Adrenal gland (tissue), 12 donors: Measurements from ENCODE around the gene SVIL. TPM values are rescaled to one million over a fixed set of nuclear protein-coding genes. Genes with fewer than 3 reads are reported as not detected.
A peak's percentile ranks its signal among the peaks of the same experiment; 100 is the strongest.

Experiments
- DNase-seq, 7 donors: peaks; one replicate each; pipeline ENCODE4 v3.0.0-alpha.2; 2019 to 2020
- H3K27ac ChIP-seq, 5 donors: fragments of 200-600 bp; sonication (generic) in 4 of 5; 1 replicate in 3 of 5; 2 replicates in 2 of 5; pipeline versions ENCODE4 v1.5.1 to v1.8.0; 2016 to 2020; ENCODE audit warnings: mild to moderate bottlenecking in 1 of 5
- H3K27me3 ChIP-seq: fragments of 200-600 bp; 2 replicates; pipeline ENCODE4 v1.8.0; 2021
- H3K36me3 ChIP-seq, 2 donors: fragments of 200-600 bp; replicated peaks in 1 of 2; 1 replicate in 1 of 2; 2 replicates in 1 of 2; pipeline versions ENCODE4 v1.5.1 to v1.8.0; 2018 to 2022
- H3K4me1 ChIP-seq, 2 donors: fragments of 200-600 bp; replicated peaks in 1 of 2; 1 replicate in 1 of 2; 2 replicates in 1 of 2; pipeline versions ENCODE4 v1.5.1 to v1.8.0; 2018 to 2021
- H3K4me3 ChIP-seq, 4 donors: fragments of 200-600 bp; sonication (generic) in 3 of 4; one replicate each; pipeline ENCODE4 v1.5.1; 2016 to 2018
- H3K9me3 ChIP-seq, 3 donors: fragments of 200-600 bp; sonication (generic) in 1 of 3; replicated peaks in 1 of 3; 1 replicate in 2 of 3; 2 replicates in 1 of 3; pipeline versions ENCODE4 v1.5.1 to v1.8.0; 2016 to 2021
- POLR2A ChIP-seq, 2 donors: fragments of 450-650 bp; IDR thresholded peaks; one replicate each; pipeline ENCODE4 v1.6.1; 2017; ENCODE audit warnings: antibody characterized with exemption in 2 of 2, mild to moderate bottlenecking in 2 of 2, moderate library complexity in 1 of 2
- WGBS, 4 donors: extraction: QIAGEN DNeasy Blood & Tissue Kit in 2 of 4; methylation state at CpG; one replicate each; pipeline versions ENCODE4 v1.1.5 to v1.1.7; 2013 to 2017; 5-methylcytosine and 5-hydroxymethylcytosine counted together
- intact Hi-C, 2 donors: fragments of 100-400 bp; cut with DNase I; formaldehyde crosslinking; loops; one replicate each; pipeline versions ENCODE4 v1.14.1 to v1.15.0; 2022 to 2023
- polyA plus RNA-seq, 3 donors: library from polyadenylated mRNA; stranded (reverse); fragments of 200-250 nt in 2 of 3; fragments of 350-450 nt in 1 of 3; fragmentation: Illumina TruSeq in 1 of 3; extraction: RNeasy Lipid Tissue Mini Kit (QIAGEN cat#74804) in 1 of 3; gene quantifications; one replicate each; pipeline ENCODE4 v1.2.3, GENCODE V29; 2013 to 2014
- total RNA-seq, 9 donors: library from RNA; depleted of rRNA in 4 of 9; stranded (reverse); fragments of >200 nt in 4 of 9; fragments of 120-200 nt in 1 of 9; fragmentation: NEBNext Ultra II Directional in 1 of 9; extraction: Animal tissue kit (Norgen Biotek cat#: 25700) in 1 of 9; gene quantifications; one replicate each; pipeline versions ENCODE4 v1.1.0 to v1.2.4, GENCODE V29; 2013 to 2023
- TF ChIP-seq, protein P1 (sequence below), 6 experiments: fragments of 450-650 bp in 4 of 6; fragments of 200-600 bp in 2 of 6; sonication (generic) in 1 of 6; IDR thresholded peaks; 1 replicate in 5 of 6; 2 replicates in 1 of 6; pipeline versions ENCODE4 v1.5.1 to v1.8.0; 2016 to 2021; ENCODE audit warnings: antibody characterized with exemption in 6 of 6, mild to moderate bottlenecking in 2 of 6, moderate library complexity in 1 of 6
- donor health status: healthy with polysubstance abuse.
- donor health status: Bipolar disorder and iron deficiency.
- donor health status: DM: yes; HTN: yes; CAD: no.
- donor health status: DM: no; HTN: no; CAD: no.
- donor health status: DM: no; HTN: no; CAD: no.
- donor health status: DM: yes; HTN: yes; CAD: no.

Gene SVIL
- total and polyA plus RNA-seq, 12 donors, result 6.7 to 73.1 (median 26.0) TPM

DNA sequence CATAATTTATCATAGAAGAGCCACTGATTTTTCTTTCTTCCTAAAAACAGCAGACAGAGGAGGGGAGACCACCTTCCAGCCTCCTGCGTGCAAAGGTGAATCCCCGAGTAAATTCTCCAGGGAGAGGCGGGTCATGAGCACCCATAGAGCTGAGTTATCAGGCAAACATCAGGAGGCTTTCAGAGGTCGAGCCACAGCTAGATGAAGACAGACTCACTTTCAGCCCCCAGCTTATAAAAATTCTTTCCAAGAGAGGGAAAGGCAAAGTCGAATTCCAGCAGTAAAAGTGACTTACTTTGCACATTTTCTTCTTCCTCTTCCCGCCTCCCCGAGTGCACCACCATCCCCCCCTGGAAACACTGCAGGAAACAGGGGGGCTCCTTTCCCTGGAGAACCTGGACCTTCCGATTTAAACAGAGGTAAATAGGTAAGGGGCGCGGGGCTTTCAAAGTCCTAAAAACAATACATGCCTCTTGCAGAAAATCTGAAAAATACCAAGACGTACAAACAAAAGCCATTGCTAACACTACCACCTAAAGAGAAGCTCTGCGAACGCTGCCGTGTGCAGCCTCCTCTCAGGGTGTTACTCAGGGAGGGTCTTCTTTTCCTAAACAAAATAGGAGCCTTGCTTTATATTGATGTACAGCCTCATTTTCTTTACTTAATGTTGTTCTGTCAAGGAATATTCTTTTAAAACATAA is 163.8 kb downstream of the SVIL start:
- WGBS, 4 donors, result 77 to 81% (median 78%) methylated on average over 14 of the region's 14 CpGs

DNA sequence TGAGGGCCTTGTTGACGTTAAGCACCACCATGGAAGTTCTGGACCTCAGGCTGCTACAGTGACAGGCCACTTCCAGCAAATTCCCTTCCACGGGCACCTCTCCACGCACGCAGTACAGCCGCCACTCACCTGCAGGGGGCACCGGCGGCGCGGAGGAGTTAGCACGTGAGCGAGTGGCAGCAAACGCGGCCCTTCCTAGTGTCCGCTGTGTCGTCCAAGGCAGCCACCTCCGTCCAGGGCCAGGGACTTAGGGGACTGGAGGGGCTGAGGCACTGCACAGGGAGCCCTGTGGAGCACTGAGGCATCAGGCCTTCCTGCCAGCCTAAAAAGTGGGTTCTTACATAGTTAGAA is 164.4 kb downstream of the SVIL start:
- Histone ChIP-seq H3K4me3 (no peak overlapping the region), H3K27me3 (no peaks in the 10 kb centered on the region), H3K9me3 (no peaks in the 10 kb centered on the region), H3K4me1 (peaks cover 16 to 25% of the 10 kb centered on the region in 2 donors), H3K36me3 (peaks cover 0 to 43% of the 10 kb centered on the region in 2 donors), H3K27ac (no peak overlapping the region)
- intact Hi-C loops, result no loop called here
- peak in 2 of 7 donors; percentile 22 to 52 for DNase-seq
- WGBS, 4 donors, result 83 to 89% (median 87%) methylated on average over 7 to 16 of the region's 16 CpGs; no CpG with 5 or more reads in 1 of the 4 donors
- no peak for TF ChIP-seq POLR2A (IDR thresholded peaks at IDR 0.05)
- TF ChIP-seq, protein P1, sequence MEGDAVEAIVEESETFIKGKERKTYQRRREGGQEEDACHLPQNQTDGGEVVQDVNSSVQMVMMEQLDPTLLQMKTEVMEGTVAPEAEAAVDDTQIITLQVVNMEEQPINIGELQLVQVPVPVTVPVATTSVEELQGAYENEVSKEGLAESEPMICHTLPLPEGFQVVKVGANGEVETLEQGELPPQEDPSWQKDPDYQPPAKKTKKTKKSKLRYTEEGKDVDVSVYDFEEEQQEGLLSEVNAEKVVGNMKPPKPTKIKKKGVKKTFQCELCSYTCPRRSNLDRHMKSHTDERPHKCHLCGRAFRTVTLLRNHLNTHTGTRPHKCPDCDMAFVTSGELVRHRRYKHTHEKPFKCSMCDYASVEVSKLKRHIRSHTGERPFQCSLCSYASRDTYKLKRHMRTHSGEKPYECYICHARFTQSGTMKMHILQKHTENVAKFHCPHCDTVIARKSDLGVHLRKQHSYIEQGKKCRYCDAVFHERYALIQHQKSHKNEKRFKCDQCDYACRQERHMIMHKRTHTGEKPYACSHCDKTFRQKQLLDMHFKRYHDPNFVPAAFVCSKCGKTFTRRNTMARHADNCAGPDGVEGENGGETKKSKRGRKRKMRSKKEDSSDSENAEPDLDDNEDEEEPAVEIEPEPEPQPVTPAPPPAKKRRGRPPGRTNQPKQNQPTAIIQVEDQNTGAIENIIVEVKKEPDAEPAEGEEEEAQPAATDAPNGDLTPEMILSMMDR (IDR thresholded peaks at IDR 0.05), result peak in 3 of 6 experiments; percentile 13 to 16 (median 15)

More for the DNA sequence above, 163.8 kb downstream of the SVIL start:
- DNase-seq, result peak in 2 of 7 donors; percentile 8 to 27
- Histone ChIP-seq H3K4me3 (no peak overlapping the region), H3K36me3 (peaks cover 0 to 40% of the 10 kb centered on the region in 2 donors), H3K9me3 (no peaks in the 10 kb centered on the region), H3K4me1 (peaks cover 16 to 25% of the 10 kb centered on the region in 2 donors), H3K27me3 (no peaks in the 10 kb centered on the region), H3K27ac (peak overlapping the region in 3 of 5 donors; percentile 20 to 53 (median 51))
- no peak for TF ChIP-seq POLR2A (IDR thresholded peaks at IDR 0.05)
- TF ChIP-seq, protein P1 (IDR thresholded peaks at IDR 0.05), result no peak
- intact Hi-C loops, result no loop called here

DNA sequence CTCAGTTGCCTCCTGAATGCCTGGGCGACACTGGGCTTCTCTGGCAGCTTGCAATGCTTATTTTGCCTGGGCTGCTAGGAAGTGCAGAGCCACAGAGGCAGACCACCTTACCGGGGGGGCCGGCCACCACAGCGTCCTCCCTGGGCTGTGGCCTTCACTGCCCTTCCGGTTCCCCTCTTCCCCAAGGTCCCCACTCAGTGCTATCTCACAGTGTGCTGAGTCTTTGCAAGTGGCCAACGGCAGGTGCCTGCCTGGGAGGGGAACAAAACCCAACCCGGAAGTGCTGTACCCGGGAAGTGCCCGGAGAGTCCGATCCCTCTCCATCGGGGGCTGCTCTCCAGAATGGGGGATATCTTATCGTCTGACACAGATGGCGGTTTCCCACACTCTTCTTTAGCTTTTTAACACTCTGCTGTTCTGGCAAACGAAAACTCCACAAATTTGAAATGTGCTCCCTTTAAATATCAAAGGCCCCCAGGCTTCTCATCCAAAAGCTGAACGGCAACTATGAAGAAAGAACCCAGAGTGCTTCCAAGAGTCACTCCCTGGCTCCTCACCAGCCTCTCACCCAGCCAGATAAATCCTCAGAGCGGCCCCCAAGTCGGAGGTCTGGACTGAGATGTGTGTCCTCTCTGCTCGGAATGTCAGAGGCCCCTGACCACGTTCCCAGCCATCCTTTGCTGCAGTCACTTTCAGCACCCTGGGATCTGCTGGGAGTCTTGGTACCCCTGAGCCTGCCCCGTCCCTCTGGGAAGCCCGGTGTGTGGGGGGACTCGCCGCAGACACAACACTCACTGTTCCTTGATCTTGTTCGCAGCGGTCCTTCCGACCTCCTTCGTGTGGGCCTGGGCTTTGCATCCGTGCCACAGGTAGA is 165.1 kb downstream of the SVIL start:
- WGBS, 4 donors, result 70 to 79% (median 73%) methylated on average over 24 to 28 of the region's 28 CpGs

More for the DNA sequence above, 165.1 kb downstream of the SVIL start:
- H3K9me3 ChIP-seq, result no peaks in the 10 kb centered on the region
- H3K36me3 ChIP-seq, result peaks cover 0 to 49% of the 10 kb centered on the region in 2 donors
- H3K4me3 ChIP-seq, result no peak overlapping the region
- DNase-seq, result peak in 2 of 7 donors; percentile 19 to 39
- intact Hi-C loops, result no loop called here
- peaks cover 18 to 25% of the 10 kb centered on the region in 2 donors for H3K4me1 ChIP-seq
- no peak for TF ChIP-seq POLR2A (IDR thresholded peaks at IDR 0.05)
- TF ChIP-seq, protein P1 (IDR thresholded peaks at IDR 0.05), result no peak
- H3K27ac ChIP-seq, result no peak overlapping the region
- no peaks in the 10 kb centered on the region for H3K27me3 ChIP-seq
